GM12878 (cell line): ENCODE data around the gene SOST. TPM values are rescaled to one million over a fixed set of nuclear protein-coding genes. Genes with fewer than 3 reads are reported as not detected.
A peak's percentile ranks its signal among the peaks of the same experiment; 100 is the strongest.

Experiments used
- ATAC-seq: fragments of 200-7000 bp; cut with Tn5 transposase; 3 replicates; pipeline ENCODE4 v1.9.1; 2020; ENCODE audit warnings: mild to moderate bottlenecking, moderate library complexity
- BruUV-seq: library from RNA; stranded (reverse); fragments of 400-500 nt; replicated peaks from 2 replicates; lab custom pipeline; 2021; lab: Mats Ljungman, UMichigan
- CTCF ChIA-PET: fragments of 300-600 bp; sonication (Branson Sonifier 250); formaldehyde crosslinking; extraction: SDS; loops from one replicate; lab custom pipeline; 2021; ENCODE audit warnings: inconsistent platforms; lab: Yijun Ruan, JAX
- POLR2A ChIA-PET: fragments of 350-600 bp; formaldehyde crosslinking; extraction: SDS; loops from one replicate; lab custom pipeline; 2021; ENCODE audit warnings: inconsistent platforms; lab: Charles Lee
- RAD21 ChIA-PET: fragments of 300-600 bp; sonication (Branson Sonifier 250); formaldehyde crosslinking; loops from one replicate; lab custom pipeline; 2023; ENCODE audit warnings: antibody characterized with exemption; ENCODE audit not compliant: unreplicated experiment; lab: Charles Lee
- SMC1A ChIA-PET: fragments of 300-600 bp; sonication (Branson Sonifier 250); formaldehyde crosslinking; loops from one replicate; lab custom pipeline; 2023; ENCODE audit not compliant: unreplicated experiment, uncharacterized antibody; lab: Charles Lee
- DNase-seq: peaks from one replicate; pipeline ENCODE4 v3.0.0-alpha.2; 2011; ENCODE audit warnings: low read depth, low spot score
- FAIRE-seq: peaks from 3 replicates; lab custom pipeline; 2011; peaks lifted over from hg19 to GRCh38; lab: Jason Lieb, UNC
- H2AFZ ChIP-seq: 2 replicates; pipeline ENCODE4 v1.6.0; 2011; ENCODE audit warnings: low read depth, low read length, control low read depth; ENCODE audit not compliant: control insufficient read depth
- H3K27ac ChIP-seq: 2 replicates; pipeline ENCODE4 v1.5.1; 2011; ENCODE audit warnings: control low read depth; ENCODE audit not compliant: control insufficient read depth, insufficient read depth
- H3K27me3 ChIP-seq, 2 experiments: replicated peaks in 1 of 2; 2 replicates each; pipeline versions ENCODE4 v1.6.0 to v1.6.1; 2011; ENCODE audit warnings: low read length in 1 of 2; ENCODE audit not compliant: control insufficient read depth in 2 of 2, insufficient read depth in 2 of 2
- H3K36me3 ChIP-seq, 2 experiments: 2 replicates each; pipeline ENCODE4 v1.5.1; 2011; ENCODE audit warnings: low read length in 1 of 2; ENCODE audit not compliant: control insufficient read depth in 2 of 2, insufficient read depth in 2 of 2
- H3K4me1 ChIP-seq: 2 replicates; pipeline ENCODE4 v1.6.1; 2011; ENCODE audit warnings: mild to moderate bottlenecking, low read length, moderate library complexity, mixed read lengths; ENCODE audit not compliant: control insufficient read depth, insufficient read depth
- H3K4me2 ChIP-seq: 2 replicates; pipeline ENCODE4 v1.6.0; 2011; ENCODE audit warnings: control low read depth; ENCODE audit not compliant: control insufficient read depth, insufficient read depth
- H3K4me3 ChIP-seq: fragments of 200-600 bp; sonication (generic); 2 replicates; pipeline ENCODE4 v1.5.1; 2016
- H3K79me2 ChIP-seq: 2 replicates; pipeline ENCODE4 v1.6.0; 2011; ENCODE audit warnings: low read length; ENCODE audit not compliant: control insufficient read depth, insufficient read depth
- H3K9ac ChIP-seq: 2 replicates; pipeline ENCODE4 v1.8.0; 2011; ENCODE audit warnings: low read length, control low read depth, mixed read lengths; ENCODE audit not compliant: control insufficient read depth, insufficient read depth
- H3K9me3 ChIP-seq: replicated peaks from 3 replicates; pipeline ENCODE4 v1.5.1; 2011; ENCODE audit warnings: mild to moderate bottlenecking, low read length; ENCODE audit not compliant: control insufficient read depth, insufficient read depth
- H4K20me1 ChIP-seq: 2 replicates; pipeline ENCODE4 v1.6.0; 2011; ENCODE audit not compliant: control insufficient read depth, insufficient read depth
- CEBPB ChIP-seq, 2 experiments: fragments of 150-350 bp in 1 of 2; IDR thresholded peaks; 2 replicates each; pipeline ENCODE4 v1.6.1; 2012 to 2014; ENCODE audit warnings: low read depth in 2 of 2, low read length in 2 of 2, borderline replicate concordance in 1 of 2, inconsistent platforms in 1 of 2
- CREM ChIP-seq: IDR thresholded peaks from 2 replicates; pipeline ENCODE4 v1.6.1; 2014; ENCODE audit warnings: antibody characterized with exemption, low read depth
- EED ChIP-seq: sonication (generic); IDR thresholded peaks from 2 replicates; pipeline ENCODE4 v1.6.1; 2016; ENCODE audit warnings: antibody characterized with exemption, low read depth
- FOS ChIP-seq: IDR thresholded peaks from 3 replicates; pipeline ENCODE4 v1.6.1; 2011; ENCODE audit warnings: borderline replicate concordance; ENCODE audit not compliant: insufficient read length; ENCODE audit errors: extremely low read depth
- MTA2 ChIP-seq: fragments of 450-650 bp; IDR thresholded peaks from 2 replicates; pipeline ENCODE4 v1.6.1; 2016; ENCODE audit warnings: low read depth, mild to moderate bottlenecking, moderate library complexity
- MTA3 ChIP-seq: IDR thresholded peaks from 2 replicates; pipeline ENCODE4 v1.6.1; 2012; ENCODE audit warnings: low read length, inconsistent platforms, borderline replicate concordance
- NBN ChIP-seq: fragments of 450-650 bp; IDR thresholded peaks from 2 replicates; pipeline ENCODE4 v1.6.1; 2016
- NFIC ChIP-seq: IDR thresholded peaks from 2 replicates; pipeline ENCODE4 v1.6.1; 2012; ENCODE audit warnings: low read depth, mild to moderate bottlenecking, inconsistent platforms, low read length, moderate library complexity
- POU2F2 ChIP-seq: IDR thresholded peaks from 3 replicates; pipeline ENCODE4 v1.6.1; 2011; ENCODE audit warnings: low read depth, mild to moderate bottlenecking, low read length, borderline replicate concordance
- RBBP5 ChIP-seq: fragments of 200-600 bp; sonication (generic); conservative IDR thresholded peaks from 2 replicates; pipeline ENCODE4 v1.6.1; 2016
- SIN3A ChIP-seq: IDR thresholded peaks from 2 replicates; pipeline ENCODE4 v1.6.1; 2012; ENCODE audit warnings: low read depth, low read length, improper control_type of control experiment
- SMAD1 ChIP-seq: fragments of 450-650 bp; IDR thresholded peaks from 2 replicates; pipeline ENCODE4 v1.6.1; 2018; ENCODE audit warnings: mild to moderate bottlenecking, low read depth; ENCODE audit not compliant: partially characterized antibody
- TAF1 ChIP-seq: IDR thresholded peaks from 2 replicates; pipeline ENCODE4 v1.6.1; 2011; ENCODE audit warnings: mild to moderate bottlenecking, low read depth, low read length, borderline replicate concordance
- WRNIP1 ChIP-seq: IDR thresholded peaks from 2 replicates; pipeline ENCODE4 v1.6.1; 2011; ENCODE audit warnings: low read depth, low read length, improper control_type of control experiment, borderline replicate concordance
- ZNF24 ChIP-seq: fragments of 450-650 bp; IDR thresholded peaks from 2 replicates; pipeline ENCODE4 v1.6.1; 2017; ENCODE audit warnings: antibody characterized with exemption, mild to moderate bottlenecking
- WGBS: methylation state at CpG from one replicate; pipeline ENCODE4 v1.1.6; 2016; ENCODE audit warnings: low lambda C conversion rate; ENCODE audit not compliant: insufficient replicate concordance, insufficient coverage; ENCODE audit errors: missing lambda C conversion rate; 5-methylcytosine and 5-hydroxymethylcytosine counted together
- in situ Hi-C: fragments of 300-500 bp; cut with MboI; formaldehyde crosslinking; loops from 9 replicates; pipeline ENCODE4 v1.14.3; 2018; ENCODE audit warnings: mixed read lengths
- intact Hi-C: fragments of 100-400 bp; cut with micrococcal nuclease; formaldehyde crosslinking; loops from one replicate; pipeline ENCODE4 v1.14.2; 2022; ENCODE audit not compliant: unreplicated experiment
- polyA plus RNA-seq, 11 experiments: library from polyadenylated mRNA; depleted of rRNA in 4 of 11; unstranded in 6 of 11; stranded (reverse) in 5 of 11; fragments of >200 nt; fragmentation: Nextera tagmentation in 4 of 11; fragmentation: Illumina TruSeq in 1 of 11; extraction: Ambion mirVana in 4 of 11; extraction: Trizol in 1 of 11; gene quantifications; 1 replicate in 1 of 11; 2 replicates in 10 of 11; pipeline versions ENCODE4 v1.2.1 to v1.2.3, GENCODE V29; 2011 to 2016; ENCODE audit warnings: inconsistent platforms in 2 of 11, missing spikeins in 2 of 11, low read depth in 1 of 11
- total RNA-seq, 4 experiments: library from RNA; depleted of rRNA in 3 of 4; stranded (reverse); fragments of >200 nt in 3 of 4; fragmentation: Illumina TruSeq in 1 of 4; extraction: Trizol in 1 of 4; gene quantifications; 2 replicates each; pipeline versions ENCODE4 v1.2.1 to v1.2.3, GENCODE V29; 2013 to 2021
- TF ChIP-seq, protein P1 (sequence below): fragments of 150-350 bp; IDR thresholded peaks from 2 replicates; pipeline ENCODE4 v1.6.1; 2016; ENCODE audit warnings: low read depth, low read length
- TF ChIP-seq, protein P2 (sequence below): fragments of 450-650 bp; conservative IDR thresholded peaks from 2 replicates; pipeline ENCODE4 v1.6.1; 2017; ENCODE audit warnings: mild to moderate bottlenecking, moderate library complexity

SOST gene
- total and polyA plus RNA-seq, 10 of the 15 experiments (the other 5 are each of a cell fraction or from before 2014, with no cell fraction given): not detected

DNA sequence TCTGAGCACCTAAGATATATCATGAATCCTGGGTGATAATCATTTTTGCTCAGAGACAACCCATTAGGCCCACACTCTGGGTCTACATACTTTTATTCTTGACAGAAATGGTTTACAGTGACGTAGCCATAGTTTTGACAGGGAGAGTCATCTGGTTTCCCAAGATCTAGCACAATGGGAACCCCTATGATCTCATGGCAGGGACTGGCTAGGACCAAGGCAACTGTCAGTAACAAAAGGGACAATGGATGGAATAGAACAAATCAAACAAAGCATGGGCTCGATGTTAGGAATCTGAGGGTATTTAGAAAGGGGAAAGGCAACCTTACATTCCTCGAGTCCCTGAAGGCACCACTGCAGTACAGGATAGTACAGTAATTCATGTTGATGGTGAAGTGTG is 42.1 kb upstream of the SOST start:
- ATAC-seq (no peak), DNase-seq (no peak), FAIRE-seq (peak; percentile 7)
- intact Hi-C loops: no loop called here
- Histone ChIP-seq H3K27ac (no peak overlapping the region), H3K4me3 (no peak overlapping the region), H3K4me2 (no peak overlapping the region), H3K79me2 (no peaks in the 10 kb centered on the region), H4K20me1 (no peaks in the 10 kb centered on the region), H3K4me1 (no peaks in the 10 kb centered on the region), H2AFZ (no peak overlapping the region), H3K9me3 (no peaks in the 10 kb centered on the region; the same call in 2 of the 3 replicates), H3K9ac (no peak overlapping the region), H3K36me3 (no peaks in the 10 kb centered on the region), H3K27me3 (peaks cover 0 to 3% of the 10 kb centered on the region in 2 experiments; a peak in 2 of 4 replicates)
- ChIA-PET RAD21 (no interaction called here), SMC1A (interaction anchor here (1.6 kb wide), 1 partner anchor 46 kb away, joined by 3 read pairs; no protein-coding TSS in a partner anchor), POLR2A (no interaction called here), CTCF (interaction anchor here (1.1 kb wide), 1 partner anchor 562 kb away, joined by 3 read pairs; no protein-coding TSS in a partner anchor)
- 13% methylated on average over 3 of the region's 3 CpGs for WGBS
- in situ Hi-C loops: no loop called here
- TF ChIP-seq SMAD1 (no peak), SIN3A (no peak), NBN (no peak), CEBPB (IDR thresholded peaks at IDR 0.05; ENCODE audit: borderline replicate concordance in 1 of 2, low read depth in 2 of 2, low read length in 2 of 2) (no peak), EED (no peak), MTA2 (no peak), WRNIP1 (no peak), CREM (no peak), ZNF24 (no peak), MTA3 (no peak), RBBP5 (no peak), NFIC (no peak), FOS (no peak), TAF1 (no peak), POU2F2 (no peak)
- TF ChIP-seq, protein P1, sequence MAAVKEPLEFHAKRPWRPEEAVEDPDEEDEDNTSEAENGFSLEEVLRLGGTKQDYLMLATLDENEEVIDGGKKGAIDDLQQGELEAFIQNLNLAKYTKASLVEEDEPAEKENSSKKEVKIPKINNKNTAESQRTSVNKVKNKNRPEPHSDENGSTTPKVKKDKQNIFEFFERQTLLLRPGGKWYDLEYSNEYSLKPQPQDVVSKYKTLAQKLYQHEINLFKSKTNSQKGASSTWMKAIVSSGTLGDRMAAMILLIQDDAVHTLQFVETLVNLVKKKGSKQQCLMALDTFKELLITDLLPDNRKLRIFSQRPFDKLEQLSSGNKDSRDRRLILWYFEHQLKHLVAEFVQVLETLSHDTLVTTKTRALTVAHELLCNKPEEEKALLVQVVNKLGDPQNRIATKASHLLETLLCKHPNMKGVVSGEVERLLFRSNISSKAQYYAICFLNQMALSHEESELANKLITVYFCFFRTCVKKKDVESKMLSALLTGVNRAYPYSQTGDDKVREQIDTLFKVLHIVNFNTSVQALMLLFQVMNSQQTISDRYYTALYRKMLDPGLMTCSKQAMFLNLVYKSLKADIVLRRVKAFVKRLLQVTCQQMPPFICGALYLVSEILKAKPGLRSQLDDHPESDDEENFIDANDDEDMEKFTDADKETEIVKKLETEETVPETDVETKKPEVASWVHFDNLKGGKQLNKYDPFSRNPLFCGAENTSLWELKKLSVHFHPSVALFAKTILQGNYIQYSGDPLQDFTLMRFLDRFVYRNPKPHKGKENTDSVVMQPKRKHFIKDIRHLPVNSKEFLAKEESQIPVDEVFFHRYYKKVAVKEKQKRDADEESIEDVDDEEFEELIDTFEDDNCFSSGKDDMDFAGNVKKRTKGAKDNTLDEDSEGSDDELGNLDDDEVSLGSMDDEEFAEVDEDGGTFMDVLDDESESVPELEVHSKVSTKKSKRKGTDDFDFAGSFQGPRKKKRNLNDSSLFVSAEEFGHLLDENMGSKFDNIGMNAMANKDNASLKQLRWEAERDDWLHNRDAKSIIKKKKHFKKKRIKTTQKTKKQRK: no peak
- TF ChIP-seq, protein P2, sequence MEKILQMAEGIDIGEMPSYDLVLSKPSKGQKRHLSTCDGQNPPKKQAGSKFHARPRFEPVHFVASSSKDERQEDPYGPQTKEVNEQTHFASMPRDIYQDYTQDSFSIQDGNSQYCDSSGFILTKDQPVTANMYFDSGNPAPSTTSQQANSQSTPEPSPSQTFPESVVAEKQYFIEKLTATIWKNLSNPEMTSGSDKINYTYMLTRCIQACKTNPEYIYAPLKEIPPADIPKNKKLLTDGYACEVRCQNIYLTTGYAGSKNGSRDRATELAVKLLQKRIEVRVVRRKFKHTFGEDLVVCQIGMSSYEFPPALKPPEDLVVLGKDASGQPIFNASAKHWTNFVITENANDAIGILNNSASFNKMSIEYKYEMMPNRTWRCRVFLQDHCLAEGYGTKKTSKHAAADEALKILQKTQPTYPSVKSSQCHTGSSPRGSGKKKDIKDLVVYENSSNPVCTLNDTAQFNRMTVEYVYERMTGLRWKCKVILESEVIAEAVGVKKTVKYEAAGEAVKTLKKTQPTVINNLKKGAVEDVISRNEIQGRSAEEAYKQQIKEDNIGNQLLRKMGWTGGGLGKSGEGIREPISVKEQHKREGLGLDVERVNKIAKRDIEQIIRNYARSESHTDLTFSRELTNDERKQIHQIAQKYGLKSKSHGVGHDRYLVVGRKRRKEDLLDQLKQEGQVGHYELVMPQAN: no peak
- BruUV-seq: no TSS peak
